ENCODE results near the gene REN. TPM values are rescaled to one million over a fixed set of nuclear protein-coding genes. Genes with fewer than 3 reads are reported as not detected.

The REN gene
- not detected for total RNA-seq

DNA sequence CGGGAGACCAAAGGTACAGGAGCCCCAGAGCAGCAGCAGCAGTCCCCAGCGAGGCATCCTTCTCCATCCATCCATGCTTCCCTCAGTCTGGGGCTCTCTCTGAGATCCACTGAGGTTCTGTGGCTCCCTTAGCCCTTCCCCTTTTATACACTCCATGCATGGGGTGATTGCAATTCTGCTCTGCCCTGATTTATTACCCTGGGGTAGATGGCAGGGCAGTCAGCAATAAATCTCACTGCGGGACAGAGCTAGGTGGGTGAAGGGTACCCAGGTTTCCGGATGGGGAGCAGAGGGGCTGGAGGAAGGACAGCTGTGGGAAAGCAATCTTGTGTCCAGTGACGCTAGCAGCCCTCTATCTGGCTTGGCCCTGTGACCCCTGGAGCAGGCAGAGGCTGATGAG is at the start of gene REN:
REN (minus strand) TSS at position 119 of the 400 bp plus-strand sequence; CDS start at position 75, 44 bp downstream.
- H3K27me3 ChIP-seq: no peaks in the 10 kb centered on the region
- H3K9me3 ChIP-seq: peaks cover 14 to 19% of the 10 kb centered on the region in 2 donors
- H3K4me3 ChIP-seq: no peak within 1 kb of the TSS
- no peaks in the 10 kb centered on the region for H3K36me3 ChIP-seq
- H3K4me1 ChIP-seq: no peaks in the 10 kb centered on the region
- intact Hi-C loops (cut with DNase I; ENCODE audit: low total_unique reads): loop anchor here (10.0 kb wide), 1 partner anchor 199 kb away; no protein-coding TSS in a partner anchor
- TF ChIP-seq, protein P1, sequence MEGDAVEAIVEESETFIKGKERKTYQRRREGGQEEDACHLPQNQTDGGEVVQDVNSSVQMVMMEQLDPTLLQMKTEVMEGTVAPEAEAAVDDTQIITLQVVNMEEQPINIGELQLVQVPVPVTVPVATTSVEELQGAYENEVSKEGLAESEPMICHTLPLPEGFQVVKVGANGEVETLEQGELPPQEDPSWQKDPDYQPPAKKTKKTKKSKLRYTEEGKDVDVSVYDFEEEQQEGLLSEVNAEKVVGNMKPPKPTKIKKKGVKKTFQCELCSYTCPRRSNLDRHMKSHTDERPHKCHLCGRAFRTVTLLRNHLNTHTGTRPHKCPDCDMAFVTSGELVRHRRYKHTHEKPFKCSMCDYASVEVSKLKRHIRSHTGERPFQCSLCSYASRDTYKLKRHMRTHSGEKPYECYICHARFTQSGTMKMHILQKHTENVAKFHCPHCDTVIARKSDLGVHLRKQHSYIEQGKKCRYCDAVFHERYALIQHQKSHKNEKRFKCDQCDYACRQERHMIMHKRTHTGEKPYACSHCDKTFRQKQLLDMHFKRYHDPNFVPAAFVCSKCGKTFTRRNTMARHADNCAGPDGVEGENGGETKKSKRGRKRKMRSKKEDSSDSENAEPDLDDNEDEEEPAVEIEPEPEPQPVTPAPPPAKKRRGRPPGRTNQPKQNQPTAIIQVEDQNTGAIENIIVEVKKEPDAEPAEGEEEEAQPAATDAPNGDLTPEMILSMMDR (IDR thresholded peaks at IDR 0.05): no peak
- TF ChIP-seq POLR2AphosphoS5 (IDR thresholded peaks at IDR 0.05) (no peak), POLR2A (IDR thresholded peaks at IDR 0.05) (no peak)
- no peak for DNase-seq (ENCODE audit: low spot score in 2 of 2)
- no peak within 1 kb of the TSS for H3K27ac ChIP-seq

DNA sequence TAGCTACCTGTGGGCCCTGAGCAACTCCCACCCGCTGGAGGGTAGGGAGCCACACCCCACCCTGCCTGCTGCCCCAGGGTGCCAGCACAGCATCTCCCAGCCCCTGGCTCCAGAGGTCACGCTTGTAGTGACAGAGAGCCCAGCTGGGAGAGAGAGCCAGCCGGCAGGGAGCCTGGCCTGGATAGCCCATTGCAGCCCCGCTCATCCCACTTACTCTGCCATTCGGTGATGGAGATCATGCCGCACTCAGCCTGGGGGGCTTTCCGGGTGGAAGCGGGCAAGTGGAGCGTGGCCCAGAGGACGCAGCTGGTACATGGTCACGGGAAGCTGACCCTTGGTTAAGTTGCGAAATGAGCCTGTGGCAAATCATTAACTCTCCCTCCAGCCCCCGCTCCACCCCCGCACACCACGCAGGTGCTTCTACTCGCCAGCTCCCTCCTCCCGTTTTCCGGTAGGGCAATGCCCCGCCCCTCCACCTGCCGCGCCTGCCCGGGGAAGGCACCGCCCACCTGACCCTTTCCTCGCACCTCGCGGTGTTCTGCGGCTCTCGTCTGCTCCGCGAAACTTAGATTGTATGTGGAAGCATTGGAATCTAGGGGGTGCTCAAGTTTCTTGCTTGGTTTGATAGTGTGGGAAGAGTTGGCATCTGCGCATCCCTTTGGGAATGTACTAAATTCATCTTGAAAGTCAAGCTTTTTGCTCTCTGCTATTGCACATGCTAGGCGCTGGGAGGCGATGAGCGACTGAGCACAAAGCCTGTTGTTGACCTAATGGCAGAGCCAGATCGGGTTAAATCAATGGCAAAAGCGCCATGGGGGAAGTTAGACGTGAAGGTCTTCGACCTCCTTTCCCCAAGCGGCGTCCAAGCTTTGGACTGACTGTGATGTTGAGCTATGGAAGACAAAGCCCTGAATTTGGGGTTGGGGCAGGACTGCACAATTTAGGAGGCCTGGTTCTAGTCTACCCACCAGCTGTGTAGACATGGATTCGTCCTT is 47.8 kb upstream of the REN start, which contains the start of gene GOLT1A:
GOLT1A (minus strand) TSS at position 321 of the 995 bp plus-strand sequence; CDS start at position 239, 82 bp downstream.
- intact Hi-C loops (cut with DNase I; ENCODE audit: low total_unique reads): loop anchor here (5.0 kb wide), 1 partner anchor 57 kb away; no protein-coding TSS in a partner anchor
- no peaks in the 10 kb centered on the region for H3K9me3 ChIP-seq
- H3K4me3 ChIP-seq: peak within 1 kb of the TSS in 2 of 3 donors; percentile 47 to 60
- no peaks in the 10 kb centered on the region for H3K27me3 ChIP-seq
- no peak for TF ChIP-seq POLR2A (IDR thresholded peaks at IDR 0.05)
- peak in 1 of 3 donors; percentile 42 for TF ChIP-seq POLR2AphosphoS5 (IDR thresholded peaks at IDR 0.05)
- TF ChIP-seq, protein P1 (IDR thresholded peaks at IDR 0.05): peak; percentile 53 to 86 (median 80)
- peak; percentile 64 to 79 for DNase-seq (ENCODE audit: low spot score in 2 of 2)
- no peaks in the 10 kb centered on the region for H3K4me1 ChIP-seq
- H3K36me3 ChIP-seq: no peaks in the 10 kb centered on the region
- peak within 1 kb of the TSS; percentile 27 to 56 for H3K27ac ChIP-seq

DNA sequence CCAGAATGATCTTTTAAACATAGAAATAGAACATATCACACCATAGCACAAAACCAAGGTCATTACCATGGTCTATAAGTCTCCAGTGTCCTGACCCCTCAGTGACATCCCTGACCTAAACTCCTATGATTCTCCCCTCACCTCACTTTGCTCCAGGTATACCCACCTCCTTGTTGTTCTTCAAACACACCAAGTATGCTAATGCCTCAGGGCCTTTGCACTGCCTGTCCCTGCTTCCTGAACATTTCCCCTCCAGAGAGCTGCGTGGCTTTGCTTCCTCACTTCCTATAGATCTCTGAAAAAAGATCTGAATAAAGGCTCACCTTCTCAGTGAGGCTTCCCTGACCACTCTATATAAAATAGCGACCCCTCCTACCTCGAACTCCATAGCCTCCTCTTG is 46.6 kb upstream of the REN start:
- no peak for DNase-seq (ENCODE audit: low spot score in 2 of 2)
- Histone ChIP-seq H3K4me1 (no peaks in the 10 kb centered on the region), H3K36me3 (no peaks in the 10 kb centered on the region), H3K27me3 (no peaks in the 10 kb centered on the region), H3K27ac (no peak overlapping the region), H3K9me3 (no peaks in the 10 kb centered on the region), H3K4me3 (no peak overlapping the region)
- intact Hi-C loops (cut with DNase I; ENCODE audit: low total_unique reads): loop anchor here (5.0 kb wide), 1 partner anchor 55 kb away; no protein-coding TSS in a partner anchor
- TF ChIP-seq POLR2A (IDR thresholded peaks at IDR 0.05): no peak
- TF ChIP-seq, protein P1 (IDR thresholded peaks at IDR 0.05): no peak

DNA sequence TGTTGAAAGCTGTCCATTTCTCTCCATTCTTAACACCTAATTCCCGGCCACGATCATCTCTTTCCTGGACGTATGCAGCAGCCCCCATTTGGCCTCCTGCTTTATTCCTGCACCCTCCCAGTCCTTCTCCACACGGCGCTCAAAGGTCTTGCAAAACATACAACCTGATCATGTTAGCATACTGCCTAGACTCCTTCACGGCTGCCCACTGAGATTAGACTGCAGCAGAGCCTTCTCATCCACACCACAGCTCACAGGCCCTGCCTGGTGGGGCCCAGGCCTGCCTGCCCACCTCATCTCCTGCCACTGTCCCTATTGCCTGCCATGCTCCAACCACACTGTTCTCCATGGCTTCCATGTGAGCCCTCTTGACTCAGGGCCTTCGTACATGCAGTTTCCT is 44.9 kb upstream of the REN start:
- intact Hi-C loops (cut with DNase I; ENCODE audit: low total_unique reads): loop anchor here (5.0 kb wide), 1 partner anchor 54 kb away; no protein-coding TSS in a partner anchor
- Histone ChIP-seq H3K36me3 (no peaks in the 10 kb centered on the region), H3K4me1 (no peaks in the 10 kb centered on the region), H3K9me3 (no peaks in the 10 kb centered on the region), H3K27me3 (no peaks in the 10 kb centered on the region), H3K27ac (no peak overlapping the region), H3K4me3 (no peak overlapping the region)
- DNase-seq (ENCODE audit: low spot score in 2 of 2): no peak
- no peak for TF ChIP-seq POLR2AphosphoS5 (IDR thresholded peaks at IDR 0.05)
- TF ChIP-seq, protein P1 (IDR thresholded peaks at IDR 0.05): no peak

DNA sequence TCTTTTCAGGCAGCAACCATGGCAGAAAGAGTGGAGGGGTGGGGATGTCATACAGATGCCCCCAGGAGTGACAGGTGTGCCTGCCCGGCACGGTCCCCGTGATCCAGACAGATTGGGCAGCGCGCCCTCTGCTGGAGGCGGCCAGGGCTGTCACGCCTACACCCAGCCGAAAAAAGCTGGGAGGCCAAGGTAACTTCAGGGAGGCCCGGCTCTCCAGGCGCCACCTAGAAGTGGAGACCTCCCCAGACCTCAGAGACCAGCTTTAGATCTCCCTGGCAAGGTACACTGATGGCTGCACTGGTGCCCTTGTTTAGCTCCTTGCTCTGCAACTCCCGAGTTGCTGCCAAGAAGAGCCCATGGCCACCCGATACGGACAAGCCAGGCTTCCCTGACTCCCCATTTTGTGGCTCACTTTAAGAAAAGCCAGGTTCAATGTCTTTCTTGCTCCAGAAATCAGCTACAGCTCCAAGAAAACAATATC is 41.0 kb upstream of the REN start:
- TF ChIP-seq, protein P1 (IDR thresholded peaks at IDR 0.05): peak; percentile 74 to 83 (median 78)
- no peak for TF ChIP-seq POLR2A (IDR thresholded peaks at IDR 0.05)
- peak in 1 of 3 donors; percentile 27 for TF ChIP-seq POLR2AphosphoS5 (IDR thresholded peaks at IDR 0.05)
- no peaks in the 10 kb centered on the region for H3K27me3 ChIP-seq

More for the DNA sequence above, 41.0 kb upstream of the REN start:
- no peaks in the 10 kb centered on the region for H3K36me3 ChIP-seq
- intact Hi-C loops (cut with DNase I; ENCODE audit: low total_unique reads): no loop called here
- no peaks in the 10 kb centered on the region for H3K4me1 ChIP-seq
- no peaks in the 10 kb centered on the region for H3K9me3 ChIP-seq
- no peak overlapping the region for H3K4me3 ChIP-seq
- H3K27ac ChIP-seq: no peak overlapping the region
- DNase-seq (ENCODE audit: low spot score in 2 of 2): peak; percentile 49 to 76

Measured in breast epithelium (tissue), 4 donors.